Ishikawa (cell line): ENCODE results near the gene ARFGEF3.

ENCODE experiments used
- CEBPB ChIP-seq: IDR thresholded peaks from 2 replicates; pipeline ENCODE4 v1.6.1; 2012
- CREB1 ChIP-seq: IDR thresholded peaks from 2 replicates; pipeline ENCODE4 v1.6.1; 2012; ENCODE audit warnings: low read depth
- EP300 ChIP-seq: IDR thresholded peaks from 2 replicates; pipeline ENCODE4 v1.6.1; 2012; ENCODE audit warnings: borderline replicate concordance
- FOXM1 ChIP-seq: IDR thresholded peaks from 2 replicates; pipeline ENCODE4 v1.6.1; 2012; ENCODE audit warnings: low read depth, borderline replicate concordance
- NFIC ChIP-seq: IDR thresholded peaks from 2 replicates; pipeline ENCODE4 v1.6.1; 2012
- RAD21 ChIP-seq: IDR thresholded peaks from 2 replicates; pipeline ENCODE4 v1.6.1; 2012; ENCODE audit warnings: low read depth
- TAF1 ChIP-seq: IDR thresholded peaks from 2 replicates; pipeline ENCODE4 v1.6.1; 2012; ENCODE audit warnings: low read depth, mild to moderate bottlenecking
- TCF12 ChIP-seq: IDR thresholded peaks from 2 replicates; pipeline ENCODE4 v1.6.1; 2012; ENCODE audit warnings: low read depth
- TEAD4 ChIP-seq: IDR thresholded peaks from 2 replicates; pipeline ENCODE4 v1.6.1; 2012
- YY1 ChIP-seq: IDR thresholded peaks from 2 replicates; pipeline ENCODE4 v1.6.1; 2012; ENCODE audit warnings: low read depth
- ZBTB7A ChIP-seq: IDR thresholded peaks from 2 replicates; pipeline ENCODE4 v1.6.1; 2012; ENCODE audit warnings: low read depth
- TF ChIP-seq, protein P1 (sequence below): IDR thresholded peaks from 2 replicates; pipeline ENCODE4 v1.6.1; 2012
- TF ChIP-seq, protein P2 (sequence below): IDR thresholded peaks from 2 replicates; pipeline ENCODE4 v1.6.1; 2012
- TF ChIP-seq, protein P3 (sequence below): IDR thresholded peaks from 2 replicates; pipeline ENCODE4 v1.6.1; 2012; ENCODE audit warnings: low read depth, mild to moderate bottlenecking

ARFGEF3 gene

DNA sequence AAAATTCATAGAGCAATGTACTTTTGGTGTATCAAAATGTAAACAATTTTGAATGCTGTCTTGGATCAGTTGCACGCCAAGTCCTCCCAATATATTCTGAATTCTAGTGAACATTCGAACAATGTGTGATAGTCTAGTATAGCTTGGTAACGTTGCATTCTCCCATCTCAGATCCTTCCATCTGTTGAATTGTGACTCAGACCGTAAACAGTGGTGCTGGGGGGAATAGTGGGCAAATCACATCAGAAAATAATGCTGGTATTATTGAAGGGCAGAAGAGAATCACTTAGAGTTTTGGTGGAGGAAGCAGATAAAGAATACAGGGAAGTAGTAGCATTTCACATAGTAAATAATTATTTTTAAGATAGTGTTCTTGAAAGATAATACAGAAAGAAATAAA, 102.2 kb downstream of the ARFGEF3 start:
- TF ChIP-seq TEAD4 (no peak), YY1 (no peak), NFIC (no peak), TAF1 (no peak), EP300 (no peak), TCF12 (no peak), ZBTB7A (no peak), CEBPB (no peak), RAD21 (no peak), FOXM1 (no peak)
- TF ChIP-seq, protein P1, sequence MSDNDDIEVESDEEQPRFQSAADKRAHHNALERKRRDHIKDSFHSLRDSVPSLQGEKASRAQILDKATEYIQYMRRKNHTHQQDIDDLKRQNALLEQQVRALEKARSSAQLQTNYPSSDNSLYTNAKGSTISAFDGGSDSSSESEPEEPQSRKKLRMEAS = no peak
- TF ChIP-seq, protein P2, sequence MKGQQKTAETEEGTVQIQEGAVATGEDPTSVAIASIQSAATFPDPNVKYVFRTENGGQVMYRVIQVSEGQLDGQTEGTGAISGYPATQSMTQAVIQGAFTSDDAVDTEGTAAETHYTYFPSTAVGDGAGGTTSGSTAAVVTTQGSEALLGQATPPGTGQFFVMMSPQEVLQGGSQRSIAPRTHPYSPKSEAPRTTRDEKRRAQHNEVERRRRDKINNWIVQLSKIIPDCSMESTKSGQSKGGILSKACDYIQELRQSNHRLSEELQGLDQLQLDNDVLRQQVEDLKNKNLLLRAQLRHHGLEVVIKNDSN = no peak
- TF ChIP-seq, protein P3, sequence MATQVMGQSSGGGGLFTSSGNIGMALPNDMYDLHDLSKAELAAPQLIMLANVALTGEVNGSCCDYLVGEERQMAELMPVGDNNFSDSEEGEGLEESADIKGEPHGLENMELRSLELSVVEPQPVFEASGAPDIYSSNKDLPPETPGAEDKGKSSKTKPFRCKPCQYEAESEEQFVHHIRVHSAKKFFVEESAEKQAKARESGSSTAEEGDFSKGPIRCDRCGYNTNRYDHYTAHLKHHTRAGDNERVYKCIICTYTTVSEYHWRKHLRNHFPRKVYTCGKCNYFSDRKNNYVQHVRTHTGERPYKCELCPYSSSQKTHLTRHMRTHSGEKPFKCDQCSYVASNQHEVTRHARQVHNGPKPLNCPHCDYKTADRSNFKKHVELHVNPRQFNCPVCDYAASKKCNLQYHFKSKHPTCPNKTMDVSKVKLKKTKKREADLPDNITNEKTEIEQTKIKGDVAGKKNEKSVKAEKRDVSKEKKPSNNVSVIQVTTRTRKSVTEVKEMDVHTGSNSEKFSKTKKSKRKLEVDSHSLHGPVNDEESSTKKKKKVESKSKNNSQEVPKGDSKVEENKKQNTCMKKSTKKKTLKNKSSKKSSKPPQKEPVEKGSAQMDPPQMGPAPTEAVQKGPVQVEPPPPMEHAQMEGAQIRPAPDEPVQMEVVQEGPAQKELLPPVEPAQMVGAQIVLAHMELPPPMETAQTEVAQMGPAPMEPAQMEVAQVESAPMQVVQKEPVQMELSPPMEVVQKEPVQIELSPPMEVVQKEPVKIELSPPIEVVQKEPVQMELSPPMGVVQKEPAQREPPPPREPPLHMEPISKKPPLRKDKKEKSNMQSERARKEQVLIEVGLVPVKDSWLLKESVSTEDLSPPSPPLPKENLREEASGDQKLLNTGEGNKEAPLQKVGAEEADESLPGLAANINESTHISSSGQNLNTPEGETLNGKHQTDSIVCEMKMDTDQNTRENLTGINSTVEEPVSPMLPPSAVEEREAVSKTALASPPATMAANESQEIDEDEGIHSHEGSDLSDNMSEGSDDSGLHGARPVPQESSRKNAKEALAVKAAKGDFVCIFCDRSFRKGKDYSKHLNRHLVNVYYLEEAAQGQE = no peak

GRCh38 chr6:138264372-138264880, 102.7 kb downstream of the ARFGEF3 start:
- no peak for TF ChIP-seq TAF1
- TF ChIP-seq, protein P1 = no peak

DNA sequence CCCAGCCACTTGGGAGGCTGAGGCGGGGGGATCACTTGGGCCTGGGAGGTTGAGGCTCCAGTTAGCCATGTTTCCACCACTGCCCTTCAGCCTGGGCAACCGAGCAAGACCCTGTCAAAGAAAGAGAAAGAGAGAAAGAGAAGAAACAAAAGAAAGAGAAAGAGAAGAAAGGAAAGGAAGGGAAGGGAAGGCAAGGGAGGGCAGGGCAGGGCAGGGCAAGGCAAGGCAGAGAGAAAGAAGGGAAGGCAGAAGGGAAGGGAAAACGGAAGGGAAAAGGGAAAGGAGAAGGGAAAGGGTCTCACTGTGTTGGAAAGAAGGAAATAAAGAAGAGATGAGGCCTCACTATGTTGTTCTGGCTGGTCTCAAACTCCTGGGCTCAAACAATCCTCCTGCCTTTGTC, 104.4 kb downstream of the ARFGEF3 start:
- TF ChIP-seq, protein P2 = no peak
- TF ChIP-seq, protein P1 = no peak
- TF ChIP-seq TCF12 (no peak), EP300 (no peak)
- TF ChIP-seq, protein P3 = no peak

GRCh38 chr6:138267971-138268895, 106.5 kb downstream of the ARFGEF3 start:
- TF ChIP-seq, protein P2 = no peak
- TF ChIP-seq FOXM1 = no peak

DNA sequence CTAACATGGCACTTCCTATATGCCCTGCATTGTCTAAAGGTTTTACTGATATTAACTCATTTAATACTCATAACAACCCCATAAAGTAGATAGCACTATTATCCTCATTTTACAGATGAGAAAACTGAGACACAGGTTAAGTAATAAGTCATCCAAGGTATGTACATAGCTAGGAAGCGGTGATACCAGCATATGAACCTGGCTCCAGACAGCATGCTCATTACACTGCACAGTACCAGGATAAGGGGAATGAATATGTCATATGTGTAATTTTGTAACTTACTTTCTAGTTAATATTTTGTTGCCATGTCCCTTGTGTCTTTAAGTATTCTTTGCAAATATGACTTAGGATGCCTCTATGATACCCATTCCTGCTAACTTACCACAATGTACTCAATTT, 109.7 kb downstream of the ARFGEF3 start:
- TF ChIP-seq TCF12 (no peak), ZBTB7A (no peak), NFIC (no peak), FOXM1 (no peak), YY1 (no peak), CEBPB (no peak), CREB1 (no peak), RAD21 (no peak)
- TF ChIP-seq, protein P3 = no peak
